Endothelial cell of umbilical vein (primary cell): ENCODE results near the gene KRT38. TPM values are rescaled to one million over a fixed set of nuclear protein-coding genes. Genes with fewer than 3 reads are reported as not detected.

Experiments used
- BruUV-seq: library from RNA; stranded (reverse); fragments of 400-500 nt; replicated peaks from 2 replicates; lab custom pipeline; 2021; lab: Mats Ljungman, UMichigan
- CTCF ChIA-PET: fragments of 300-600, 350-600 bp; sonication (Branson Sonifier 250); formaldehyde crosslinking; loops from one replicate; lab custom pipeline; 2021; ENCODE audit warnings: antibody characterized with exemption, inconsistent platforms; lab: Charles Lee
- POLR2A ChIA-PET: fragments of 300-600, 350-600 bp; sonication (Branson Sonifier 250); formaldehyde crosslinking; loops from one replicate; lab custom pipeline; 2021; ENCODE audit warnings: antibody characterized with exemption, inconsistent platforms; lab: Charles Lee
- DNase-seq: peaks from one replicate; pipeline ENCODE4 v3.0.0-alpha.2; 2011; ENCODE audit warnings: low read depth, low spot score
- FAIRE-seq: peaks from 2 replicates; lab custom pipeline; 2011; peaks lifted over from hg19 to GRCh38; lab: Jason Lieb, UNC
- H2AFZ ChIP-seq: 2 replicates; pipeline ENCODE4 v1.6.0; 2012; ENCODE audit warnings: low read depth, low read length, control low read depth, inconsistent platforms
- H3K27ac ChIP-seq: 2 replicates; pipeline ENCODE4 v1.5.1; 2011; ENCODE audit warnings: low read depth, mild to moderate bottlenecking, control low read depth, low read length, moderate library complexity; ENCODE audit not compliant: insufficient read depth
- H3K27me3 ChIP-seq, 2 experiments: 2 replicates each; pipeline versions ENCODE4 v1.6.0 to v1.6.1; 2011; ENCODE audit warnings: low read length in 2 of 2, mixed read lengths in 1 of 2; ENCODE audit not compliant: control insufficient read depth in 2 of 2, insufficient read depth in 2 of 2
- H3K36me3 ChIP-seq, 2 experiments: 2 replicates in 1 of 2; 3 replicates in 1 of 2; pipeline ENCODE4 v1.5.1; 2011; ENCODE audit warnings: low read length in 2 of 2, mild to moderate bottlenecking in 1 of 2, moderate library complexity in 1 of 2; ENCODE audit not compliant: control insufficient read depth in 2 of 2, insufficient read depth in 2 of 2; ENCODE audit errors: extremely low read depth in 1 of 2
- H3K4me1 ChIP-seq: 3 replicates; pipeline ENCODE4 v1.5.1; 2011; ENCODE audit warnings: mild to moderate bottlenecking, low read length; ENCODE audit not compliant: control insufficient read depth, insufficient read depth; ENCODE audit errors: extremely low read depth
- H3K4me2 ChIP-seq: 2 replicates; pipeline ENCODE4 v1.6.1; 2011; ENCODE audit warnings: low read length, control low read depth, mixed read lengths; ENCODE audit not compliant: insufficient read depth
- H3K4me3 ChIP-seq, 3 experiments: fragments of 200-600 bp in 1 of 3; sonication (generic), shearing (Covaris generic) in 1 of 3; replicated peaks in 1 of 3; 2 replicates each; pipeline ENCODE4 v1.5.1; 2011 to 2016; ENCODE audit warnings: control low read depth in 3 of 3, low read length in 3 of 3, mild to moderate bottlenecking in 2 of 3, inconsistent platforms in 1 of 3, low read depth in 1 of 3, moderate library complexity in 1 of 3; ENCODE audit not compliant: insufficient read depth in 1 of 3
- H3K79me2 ChIP-seq: 2 replicates; pipeline ENCODE4 v1.6.0; 2012; ENCODE audit warnings: low read length, inconsistent platforms; ENCODE audit not compliant: control insufficient read depth, insufficient read depth
- H3K9ac ChIP-seq: replicated peaks from 2 replicates; pipeline ENCODE3; 2011; ENCODE audit warnings: low read length, control low read depth; ENCODE audit not compliant: insufficient read depth; ENCODE audit errors: extremely low read depth
- H3K9me1 ChIP-seq: replicated peaks from 3 replicates; pipeline ENCODE4 v1.6.0; 2011; ENCODE audit warnings: mild to moderate bottlenecking, low read length; ENCODE audit not compliant: control insufficient read depth, insufficient read depth; ENCODE audit errors: extremely low read depth
- H3K9me3 ChIP-seq: replicated peaks from 2 replicates; pipeline ENCODE4 v1.5.1; 2012; ENCODE audit warnings: low read length, inconsistent platforms; ENCODE audit not compliant: control insufficient read depth, insufficient read depth
- H4K20me1 ChIP-seq: replicated peaks from 2 replicates; pipeline ENCODE3; 2011; ENCODE audit warnings: mild to moderate bottlenecking, low read length; ENCODE audit not compliant: control insufficient read depth, insufficient read depth; ENCODE audit errors: extremely low read depth
- EZH2 ChIP-seq: IDR thresholded peaks from 2 replicates; pipeline ENCODE4 v1.6.1; 2012; ENCODE audit warnings: borderline replicate concordance, low read depth, mild to moderate bottlenecking, moderate library complexity, low read length, inconsistent platforms; ENCODE audit not compliant: severe bottlenecking
- FOS ChIP-seq: IDR thresholded peaks from 2 replicates; pipeline ENCODE4 v1.6.1; 2011; ENCODE audit warnings: mild to moderate bottlenecking, low read length, moderate library complexity, borderline replicate concordance; ENCODE audit not compliant: insufficient read depth
- GATA2 ChIP-seq: IDR thresholded peaks from 2 replicates; pipeline ENCODE4 v1.7.0; 2011; ENCODE audit warnings: low read depth, mild to moderate bottlenecking, moderate library complexity, mixed read lengths, low read length; ENCODE audit not compliant: insufficient read length, insufficient read depth
- JUN ChIP-seq: IDR thresholded peaks from 2 replicates; pipeline ENCODE4 v1.6.1; 2011; ENCODE audit warnings: borderline replicate concordance, low read depth; ENCODE audit not compliant: insufficient read length, insufficient read depth
- MYC ChIP-seq: IDR thresholded peaks from one replicate; pipeline ENCODE4 v1.6.1; 2011; ENCODE audit warnings: mild to moderate bottlenecking, low read depth, low read length
- POLR2A ChIP-seq: IDR thresholded peaks from 2 replicates; pipeline ENCODE4 v1.6.1; 2012; ENCODE audit warnings: low read depth, mild to moderate bottlenecking, control low read depth, low read length
- POLR2AphosphoS5 ChIP-seq: IDR thresholded peaks from 2 replicates; pipeline ENCODE4 v1.6.1; 2012; ENCODE audit warnings: low read depth, mild to moderate bottlenecking, control low read depth, low read length, moderate library complexity; ENCODE audit not compliant: insufficient read depth
- dilution Hi-C: fragments of 300-500 bp; cut with MboI; formaldehyde crosslinking; loops from one replicate; pipeline ENCODE4 v1.15.0; 2019; ENCODE audit warnings: low sequenced_read_pairs; ENCODE audit not compliant: extremely low pct_ligation_motif_present
- intact Hi-C: fragments of 100-400 bp; cut with micrococcal nuclease; formaldehyde crosslinking; loops from one replicate; pipeline ENCODE4 v1.10.0; 2022
- polyA plus RNA-seq, 4 experiments: library from polyadenylated mRNA; depleted of rRNA in 3 of 4; stranded (reverse) in 3 of 4; unstranded in 1 of 4; fragments of >200 nt; gene quantifications; 2 replicates each; pipeline versions ENCODE4 v1.2.1 to v1.2.3, GENCODE V29; 2011 to 2012; ENCODE audit warnings: missing spikeins in 1 of 4
- total RNA-seq: library from RNA; stranded (reverse); gene quantifications from 2 replicates; pipeline ENCODE4 v1.2.3, GENCODE V29; 2021
- TF ChIP-seq, protein P1 (sequence below): IDR thresholded peaks from 2 replicates; pipeline ENCODE4 v1.6.1; 2011; ENCODE audit not compliant: insufficient read depth, insufficient read length
- TF ChIP-seq, protein P2 (sequence below), 2 donors: IDR thresholded peaks; 1 replicate in 1 of 2; 2 replicates in 1 of 2; pipeline ENCODE4 v1.5.1; 2011; ENCODE audit warnings: low read length in 2 of 2, mild to moderate bottlenecking in 2 of 2, moderate library complexity in 2 of 2, control low read depth in 1 of 2, inconsistent platforms in 1 of 2, low read depth in 1 of 2; ENCODE audit not compliant: insufficient read depth in 1 of 2; ENCODE audit errors: extremely low read depth in 1 of 2

The KRT38 gene
- total and polyA plus RNA-seq, 2 donors (not counting 3 experiments of a cell fraction or from before 2014, with no cell fraction given) = not detected

DNA sequence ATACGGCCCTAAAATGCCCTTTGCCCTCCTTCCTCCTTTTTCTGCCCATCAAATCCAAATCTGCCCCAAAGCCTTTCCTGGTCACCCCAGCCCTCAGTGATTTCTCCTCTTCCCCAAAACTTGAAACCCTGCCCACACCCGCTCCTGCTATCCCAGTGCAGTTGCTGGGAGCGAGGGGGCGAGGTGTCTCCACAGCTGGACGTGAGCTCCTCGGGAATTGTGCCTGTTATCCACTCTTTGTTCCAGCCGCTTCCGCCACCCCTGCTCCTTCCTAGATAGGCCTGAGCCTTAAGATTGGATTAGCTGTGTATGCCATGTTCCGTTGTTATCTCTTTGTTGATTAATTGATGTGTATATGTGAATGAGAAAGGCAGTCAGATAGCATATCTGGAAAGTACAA, 42.7 kb upstream of the KRT38 start:
- Histone ChIP-seq H3K4me1 (no peaks in the 10 kb centered on the region), H3K9ac (no peak overlapping the region), H3K9me1 (no peaks in the 10 kb centered on the region), H3K27me3 (no peaks in the 10 kb centered on the region), H3K36me3 (no peaks in the 10 kb centered on the region), H3K4me2 (no peak overlapping the region), H3K4me3 (no peak overlapping the region), H4K20me1 (no peaks in the 10 kb centered on the region), H3K9me3 (no peaks in the 10 kb centered on the region), H3K27ac (no peak overlapping the region), H3K79me2 (no peaks in the 10 kb centered on the region), H2AFZ (no peak overlapping the region)
- BruUV-seq = no TSS peak
- dilution Hi-C loops (no loop called here), intact Hi-C loops (no loop called here)
- DNase-seq (no peak), FAIRE-seq (no peak)
- TF ChIP-seq, protein P1, sequence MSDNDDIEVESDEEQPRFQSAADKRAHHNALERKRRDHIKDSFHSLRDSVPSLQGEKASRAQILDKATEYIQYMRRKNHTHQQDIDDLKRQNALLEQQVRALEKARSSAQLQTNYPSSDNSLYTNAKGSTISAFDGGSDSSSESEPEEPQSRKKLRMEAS = no peak
- TF ChIP-seq JUN = no peak
- TF ChIP-seq EZH2 = no peak
- ChIA-PET POLR2A (no interaction called here), CTCF (interaction anchor here (1.6 to 22.3 kb wide), 3 partner anchors 12 to 96 kb away, joined by 3 to 350 read pairs (median 6); no protein-coding TSS in a partner anchor)

DNA sequence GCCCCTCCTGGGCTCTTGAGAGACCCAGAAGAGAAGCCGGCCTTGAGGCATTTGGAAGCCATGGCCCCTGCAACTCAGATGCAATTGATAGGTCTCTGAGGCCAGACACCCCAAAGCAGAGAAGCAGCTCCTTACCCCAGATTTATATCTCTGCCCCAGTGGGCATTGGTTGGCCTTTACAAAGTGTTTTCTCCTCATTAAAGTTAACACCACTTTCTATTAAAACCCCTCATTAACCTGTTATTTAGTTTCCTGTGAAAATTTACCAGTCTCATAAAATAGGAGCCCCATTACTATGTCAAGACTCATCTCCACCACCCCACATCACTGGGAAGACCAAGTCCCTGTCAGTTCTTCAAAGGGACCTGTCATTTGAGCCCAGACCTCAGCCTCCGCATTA, 40.3 kb upstream of the KRT38 start, which contains the start of gene KRT35:
KRT35 (minus strand) TSS at position 116 of the 400 bp plus-strand sequence; CDS start at position 62, 54 bp downstream.
- no peaks in the 10 kb centered on the region for H3K4me1 ChIP-seq
- no peaks in the 10 kb centered on the region for H3K79me2 ChIP-seq
- no peaks in the 10 kb centered on the region for H4K20me1 ChIP-seq
- dilution Hi-C loops (no loop called here), intact Hi-C loops (no loop called here)
- H2AFZ ChIP-seq = no peak within 1 kb of the TSS
- no TSS peak for BruUV-seq
- H3K4me2 ChIP-seq = no peak within 1 kb of the TSS
- H3K9me3 ChIP-seq = no peaks in the 10 kb centered on the region
- CTCF ChIA-PET = interaction anchor here (22.3 kb wide), 1 partner anchor 70 kb away, joined by 350 read pairs; no protein-coding TSS in a partner anchor
- H3K36me3 ChIP-seq = no peaks in the 10 kb centered on the region
- DNase-seq (no peak), FAIRE-seq (no peak)
- POLR2A ChIA-PET = no interaction called here
- no peaks in the 10 kb centered on the region for H3K27me3 ChIP-seq
- H3K27ac ChIP-seq = no peak within 1 kb of the TSS
- TF ChIP-seq, protein P2, sequence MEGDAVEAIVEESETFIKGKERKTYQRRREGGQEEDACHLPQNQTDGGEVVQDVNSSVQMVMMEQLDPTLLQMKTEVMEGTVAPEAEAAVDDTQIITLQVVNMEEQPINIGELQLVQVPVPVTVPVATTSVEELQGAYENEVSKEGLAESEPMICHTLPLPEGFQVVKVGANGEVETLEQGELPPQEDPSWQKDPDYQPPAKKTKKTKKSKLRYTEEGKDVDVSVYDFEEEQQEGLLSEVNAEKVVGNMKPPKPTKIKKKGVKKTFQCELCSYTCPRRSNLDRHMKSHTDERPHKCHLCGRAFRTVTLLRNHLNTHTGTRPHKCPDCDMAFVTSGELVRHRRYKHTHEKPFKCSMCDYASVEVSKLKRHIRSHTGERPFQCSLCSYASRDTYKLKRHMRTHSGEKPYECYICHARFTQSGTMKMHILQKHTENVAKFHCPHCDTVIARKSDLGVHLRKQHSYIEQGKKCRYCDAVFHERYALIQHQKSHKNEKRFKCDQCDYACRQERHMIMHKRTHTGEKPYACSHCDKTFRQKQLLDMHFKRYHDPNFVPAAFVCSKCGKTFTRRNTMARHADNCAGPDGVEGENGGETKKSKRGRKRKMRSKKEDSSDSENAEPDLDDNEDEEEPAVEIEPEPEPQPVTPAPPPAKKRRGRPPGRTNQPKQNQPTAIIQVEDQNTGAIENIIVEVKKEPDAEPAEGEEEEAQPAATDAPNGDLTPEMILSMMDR (IDR thresholded peaks at IDR 0.05; ENCODE audit: extremely low read depth in 1 of 2, insufficient read depth in 1 of 2, low read depth in 1 of 2, low read length in 2 of 2) = no peak
- TF ChIP-seq EZH2 (no peak), MYC (no peak), POLR2AphosphoS5 (no peak), JUN (no peak), GATA2 (no peak), FOS (no peak), POLR2A (no peak)
- TF ChIP-seq, protein P1 = no peak
- H3K4me3 ChIP-seq = no peak within 1 kb of the TSS
- H3K9me1 ChIP-seq = no peaks in the 10 kb centered on the region
- H3K9ac ChIP-seq = no peak within 1 kb of the TSS
